ENCODE data around the gene MOSPD2. TPM values are rescaled to one million over a fixed set of nuclear protein-coding genes. Genes with fewer than 3 reads are reported as not detected.

The MOSPD2 gene
- polyA plus RNA-seq, 3 donors = 44.6 to 51.6 (median 45.7) TPM

GRCh38 chrX:14865201-14865600 lies 8.0 kb upstream of the MOSPD2 start:
- intact Hi-C loops (cut with micrococcal nuclease) = no loop called here

DNA sequence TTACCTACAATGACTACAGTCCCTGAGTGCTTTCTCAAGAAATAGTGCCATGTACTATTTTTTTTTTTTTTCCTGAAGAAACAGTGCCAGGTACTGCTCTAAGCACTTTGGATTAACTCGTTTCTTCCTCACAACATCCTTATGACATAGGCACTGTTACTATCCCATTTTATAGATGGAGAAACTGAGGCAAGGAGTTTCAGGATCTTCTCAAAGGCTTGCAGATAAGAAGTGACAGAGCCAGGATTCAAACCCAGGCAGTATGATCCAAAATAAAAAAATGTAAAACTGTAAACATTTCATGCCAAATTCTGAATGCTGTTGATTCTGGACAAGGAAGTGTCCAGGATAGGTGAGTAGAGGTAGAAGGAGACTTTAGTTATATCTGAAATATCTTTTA lies 1.5 kb upstream of the MOSPD2 start:
- Mint-ChIP-seq H3K27me3 (ENCODE audit: low read depth in 3 of 3) (peaks cover 0 to 2% (median 0%) of the 10 kb centered on the region in 3 donors), H3K9me3 (peaks cover 0 to 16% (median 6%) of the 10 kb centered on the region in 7 donors), H3K4me3 (no peak overlapping the region), H3K4me1 (peaks cover 26% of the 10 kb centered on the region), H3K36me3 (peaks cover 1 to 3% of the 10 kb centered on the region in 2 donors), H3K27ac (no peak overlapping the region)
- no peaks in the 10 kb centered on the region for H3K9me3 ChIP-seq (replicated peaks in 1 of 2; ENCODE audit: control insufficient read depth in 1 of 2, insufficient read depth in 1 of 2, low read length in 2 of 2)
- WGBS (ENCODE audit: insufficient coverage) = no CpG with 5 or more reads among the region's 1 CpG
- H3K27ac ChIP-seq (ENCODE audit: low read depth in 1 of 2, low read length in 2 of 2) = no peak overlapping the region
- no peak overlapping the region for H3K9ac ChIP-seq (ENCODE audit: insufficient read depth, low read length, poor library complexity, severe bottlenecking)
- H4K20me1 ChIP-seq (ENCODE audit: insufficient read depth, low read length) = no peaks in the 10 kb centered on the region
- peaks cover 23 to 29% of the 10 kb centered on the region in 2 donors for H3K4me1 ChIP-seq (ENCODE audit: control insufficient read depth in 1 of 2, insufficient read depth in 2 of 2, low read length in 2 of 2)
- no peak overlapping the region for H3K4me3 ChIP-seq (replicated peaks in 1 of 3; ENCODE audit: low read depth in 2 of 3, low read length in 3 of 3)
- H2AFZ ChIP-seq (ENCODE audit: insufficient read depth, low read depth, low read length, poor library complexity, severe bottlenecking) = no peak overlapping the region
- no peak overlapping the region for H3K4me2 ChIP-seq (replicated peaks; ENCODE audit: extremely low read depth, low read length, poor library complexity, severe bottlenecking)
- intact Hi-C loops (cut with micrococcal nuclease) = loop anchor here (10.0 kb wide), 2 partner anchors 813 to 1177 kb away; no protein-coding TSS in a partner anchor
- no peak for TF ChIP-seq CTCF (IDR thresholded peaks at IDR 0.05)
- DNase-seq = no peak
- no peaks in the 10 kb centered on the region for H3K36me3 ChIP-seq (replicated peaks in 1 of 2; ENCODE audit: control insufficient read depth in 1 of 2, insufficient read depth in 2 of 2, low read length in 2 of 2)
- peaks cover 80% of the 10 kb centered on the region for H3K79me2 ChIP-seq (ENCODE audit: insufficient read depth, low read length)
- no peaks in the 10 kb centered on the region for H3K27me3 ChIP-seq (ENCODE audit: control insufficient read depth in 2 of 2, insufficient read depth in 2 of 2, low read length in 2 of 2)

More at GRCh38 chrX:14865201-14865600, 8.0 kb upstream of the MOSPD2 start:
- Mint-ChIP-seq H3K27me3 (ENCODE audit: low read depth in 3 of 3) (peaks cover 0 to 2% (median 2%) of the 10 kb centered on the region in 3 donors), H3K27ac (no peak overlapping the region), H3K36me3 (peaks cover 3% of the 10 kb centered on the region in 2 donors), H3K9me3 (peaks cover 0 to 12% (median 7%) of the 10 kb centered on the region in 7 donors), H3K4me3 (no peak overlapping the region), H3K4me1 (peaks cover 9% of the 10 kb centered on the region)
- H4K20me1 ChIP-seq (ENCODE audit: insufficient read depth, low read length) = no peaks in the 10 kb centered on the region
- H3K27ac ChIP-seq (ENCODE audit: low read depth in 1 of 2, low read length in 2 of 2) = no peak overlapping the region
- H3K4me1 ChIP-seq (ENCODE audit: control insufficient read depth in 1 of 2, insufficient read depth in 2 of 2, low read length in 2 of 2) = no peaks in the 10 kb centered on the region
- no peaks in the 10 kb centered on the region for H3K36me3 ChIP-seq (replicated peaks in 1 of 2; ENCODE audit: control insufficient read depth in 1 of 2, insufficient read depth in 2 of 2, low read length in 2 of 2)
- no peak overlapping the region for H2AFZ ChIP-seq (ENCODE audit: insufficient read depth, low read depth, low read length, poor library complexity, severe bottlenecking)
- H3K27me3 ChIP-seq (ENCODE audit: control insufficient read depth in 2 of 2, insufficient read depth in 2 of 2, low read length in 2 of 2) = no peaks in the 10 kb centered on the region
- no peak overlapping the region for H3K9ac ChIP-seq (ENCODE audit: insufficient read depth, low read length, poor library complexity, severe bottlenecking)
- no peak overlapping the region for H3K4me2 ChIP-seq (replicated peaks; ENCODE audit: extremely low read depth, low read length, poor library complexity, severe bottlenecking)
- WGBS (ENCODE audit: insufficient coverage) = no CpG with 5 or more reads among the region's 1 CpG
- TF ChIP-seq CTCF (IDR thresholded peaks at IDR 0.05) = no peak
- no peak overlapping the region for H3K4me3 ChIP-seq (replicated peaks in 1 of 3; ENCODE audit: low read depth in 2 of 3, low read length in 3 of 3)
- no peaks in the 10 kb centered on the region for H3K9me3 ChIP-seq (replicated peaks in 1 of 2; ENCODE audit: control insufficient read depth in 1 of 2, insufficient read depth in 1 of 2, low read length in 2 of 2)
- DNase-seq = no peak
- H3K79me2 ChIP-seq (ENCODE audit: insufficient read depth, low read length) = peaks cover 28% of the 10 kb centered on the region

Data from CD14-positive monocyte (primary cell).